Hepatocyte (in vitro differentiated cells): Measurements from ENCODE around the gene EIF2B2.

Experiments
- CTCF ChIP-seq: fragments of 200-600 bp; sonication (generic); IDR thresholded peaks from 2 replicates; pipeline ENCODE4 v1.5.1; 2016; ENCODE audit warnings: antibody characterized with exemption, mild to moderate bottlenecking; ENCODE audit not compliant: poor library complexity
- EZH2 ChIP-seq: fragments of 200-600 bp; sonication (generic); IDR thresholded peaks from 2 replicates; pipeline ENCODE4 v1.6.1; 2016; ENCODE audit warnings: antibody characterized with exemption, mild to moderate bottlenecking, borderline replicate concordance
- EZH2phosphoT487 ChIP-seq: fragments of 200-600 bp; sonication (generic); IDR thresholded peaks from one replicate; pipeline ENCODE4 v1.6.1; 2018; ENCODE audit warnings: antibody characterized with exemption, mild to moderate bottlenecking, low read depth, moderate library complexity; ENCODE audit not compliant: unreplicated experiment, severe bottlenecking

- TF ChIP-seq EZH2phosphoT487 = no peak
- TF ChIP-seq CTCF = no peak
- no peak for TF ChIP-seq EZH2
These were observed 16.9 kb upstream of the EIF2B2 start for GRCh38 chr14:74985806-74986205.
